SK-N-DZ (cell line): ENCODE data around the gene NOXA1.
A peak's percentile ranks its signal among the peaks of the same experiment; 100 is the strongest.

Experiments used
- DNase-seq: peaks from one replicate; pipeline ENCODE4 v3.0.0-alpha.2; 2015; ENCODE audit warnings: low spot score

Gene NOXA1

DNA sequence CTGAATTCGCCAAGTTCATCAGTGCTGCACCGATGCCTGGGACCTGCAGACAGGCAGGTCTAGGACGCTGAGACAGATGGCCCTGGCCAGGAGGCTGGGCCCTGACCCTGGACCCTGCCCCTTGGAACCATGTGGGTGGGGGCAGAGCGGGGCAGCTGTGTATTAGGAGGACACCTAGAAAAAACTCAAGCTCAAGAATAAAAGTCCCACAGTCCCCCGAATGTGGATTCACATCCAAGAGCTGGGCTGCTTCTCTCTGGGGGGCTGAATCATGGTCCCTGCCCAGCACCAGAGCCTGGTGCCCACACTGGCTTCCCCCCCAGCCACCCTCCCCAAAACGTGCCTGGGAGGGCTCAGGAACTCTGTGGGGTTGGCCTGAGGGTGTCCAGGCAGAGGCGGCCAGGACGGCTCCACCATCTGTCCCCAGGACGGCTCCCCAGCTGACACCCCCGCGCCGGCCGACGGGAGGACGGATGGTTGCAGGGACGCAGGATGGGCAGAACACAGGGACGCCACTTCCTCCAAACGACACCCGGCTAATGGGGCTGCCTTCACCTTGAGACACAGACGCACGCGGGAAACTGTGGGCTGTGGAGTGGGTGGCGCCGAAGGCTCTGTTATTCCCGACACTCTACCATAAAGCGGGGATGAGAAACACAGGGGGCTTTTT is 35.2 kb upstream of the NOXA1 start:
- no peak for DNase-seq

- DNase-seq = peak; percentile 57
Measured at GRCh38 chr9:137388589-137389427, 34.4 kb upstream of the NOXA1 start.

- no peak for DNase-seq
Measured at GRCh38 chr9:137389428-137389746, 33.8 kb upstream of the NOXA1 start.

DNA sequence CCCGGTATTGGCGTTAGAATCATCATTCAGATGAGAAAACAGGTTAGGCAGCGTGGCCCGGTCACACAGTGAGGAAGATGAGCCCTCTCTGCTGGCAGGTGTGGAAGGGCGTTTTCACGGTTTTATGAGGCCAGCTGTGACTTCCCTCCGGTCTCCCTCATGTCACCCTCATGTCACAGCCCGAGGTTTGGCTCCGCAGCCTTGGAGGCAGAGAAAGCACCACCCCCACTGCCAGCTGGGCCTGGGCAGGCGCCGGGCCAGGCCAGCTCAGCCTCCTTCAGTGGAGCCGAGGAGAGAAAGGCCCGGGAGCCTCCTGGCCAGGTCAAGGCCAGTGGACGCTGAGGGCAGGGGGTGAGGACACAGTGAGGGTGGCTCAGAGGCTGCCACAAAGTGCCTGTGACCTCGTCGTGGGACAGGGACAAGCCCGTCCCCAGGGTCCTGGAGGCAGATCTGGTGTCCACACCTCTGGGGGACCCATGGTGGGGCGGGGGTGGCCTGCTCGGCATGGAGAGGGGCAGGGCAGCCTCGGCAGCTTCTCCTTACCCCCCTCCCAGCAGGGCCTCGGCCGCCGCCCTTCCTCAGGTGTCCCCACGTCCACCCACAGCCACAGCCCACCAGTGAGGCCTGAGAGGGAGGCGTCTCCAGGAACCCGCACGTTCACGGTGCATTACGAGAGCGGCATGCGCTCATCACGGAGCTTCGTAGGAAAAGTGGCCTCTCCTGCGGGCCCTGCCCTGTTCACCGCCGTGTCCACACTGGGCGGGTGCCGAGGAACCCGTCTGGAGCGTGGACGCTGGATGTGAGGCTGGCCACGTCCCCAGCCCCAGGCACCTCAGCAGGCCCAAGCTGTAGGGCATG is 32.4 kb upstream of the NOXA1 start:
- no peak for DNase-seq

DNA sequence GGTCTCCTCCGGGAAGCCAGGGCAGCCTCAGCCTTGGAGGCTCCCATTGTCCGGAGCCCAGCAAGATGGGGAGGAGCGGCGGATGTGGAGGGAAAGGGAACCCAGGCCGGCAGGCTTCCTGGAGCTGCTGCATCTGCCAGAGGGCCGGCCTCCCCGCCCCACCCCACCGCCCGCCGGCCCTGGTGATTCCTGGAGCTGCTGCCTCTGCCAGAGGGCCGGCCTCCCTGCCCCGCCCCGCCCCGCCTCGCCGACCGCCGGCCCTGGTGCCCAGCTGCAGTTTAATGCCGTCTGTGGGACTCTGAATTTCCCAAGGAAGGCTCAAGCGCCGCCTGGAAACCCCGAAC is 31.8 kb upstream of the NOXA1 start:
- no peak for DNase-seq

DNA sequence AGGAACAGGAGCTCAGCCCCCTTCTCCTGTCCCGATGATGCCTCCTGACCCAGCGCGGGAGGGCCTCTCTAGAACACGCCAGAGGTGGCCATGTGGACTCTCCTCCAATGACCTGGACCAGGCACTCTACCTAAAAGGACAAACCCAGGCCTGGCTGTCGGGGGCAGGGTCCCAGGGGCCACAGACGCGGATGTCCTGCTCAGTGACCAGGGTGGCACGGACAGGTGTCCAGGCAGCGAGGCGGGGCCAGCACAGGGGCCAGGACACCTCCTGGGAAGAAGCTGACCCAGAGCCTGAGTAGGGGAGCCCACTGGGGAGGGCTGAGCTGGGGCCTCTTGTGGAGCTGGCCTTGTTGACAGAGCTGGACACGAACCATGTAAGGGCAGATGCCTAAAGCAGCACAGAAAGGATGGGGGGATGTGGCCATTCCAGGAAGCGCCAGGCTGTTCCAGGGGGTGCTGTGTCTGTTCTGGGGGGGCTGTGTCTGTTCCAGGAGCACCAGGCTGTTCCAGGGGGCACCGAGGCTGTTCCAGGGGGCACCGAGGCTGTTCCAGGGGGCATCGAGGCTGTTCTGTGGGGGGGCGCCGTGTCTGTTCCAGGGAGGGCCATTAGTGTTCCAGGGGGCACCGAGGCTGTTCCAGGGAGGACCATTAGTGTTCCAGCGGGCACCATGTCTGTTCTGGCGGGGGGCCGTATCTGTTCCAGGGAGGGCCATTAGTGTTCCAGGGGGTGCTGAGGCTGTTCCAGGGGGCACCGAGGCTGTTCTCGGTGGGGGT is 30.8 kb upstream of the NOXA1 start:
- no peak for DNase-seq

DNA sequence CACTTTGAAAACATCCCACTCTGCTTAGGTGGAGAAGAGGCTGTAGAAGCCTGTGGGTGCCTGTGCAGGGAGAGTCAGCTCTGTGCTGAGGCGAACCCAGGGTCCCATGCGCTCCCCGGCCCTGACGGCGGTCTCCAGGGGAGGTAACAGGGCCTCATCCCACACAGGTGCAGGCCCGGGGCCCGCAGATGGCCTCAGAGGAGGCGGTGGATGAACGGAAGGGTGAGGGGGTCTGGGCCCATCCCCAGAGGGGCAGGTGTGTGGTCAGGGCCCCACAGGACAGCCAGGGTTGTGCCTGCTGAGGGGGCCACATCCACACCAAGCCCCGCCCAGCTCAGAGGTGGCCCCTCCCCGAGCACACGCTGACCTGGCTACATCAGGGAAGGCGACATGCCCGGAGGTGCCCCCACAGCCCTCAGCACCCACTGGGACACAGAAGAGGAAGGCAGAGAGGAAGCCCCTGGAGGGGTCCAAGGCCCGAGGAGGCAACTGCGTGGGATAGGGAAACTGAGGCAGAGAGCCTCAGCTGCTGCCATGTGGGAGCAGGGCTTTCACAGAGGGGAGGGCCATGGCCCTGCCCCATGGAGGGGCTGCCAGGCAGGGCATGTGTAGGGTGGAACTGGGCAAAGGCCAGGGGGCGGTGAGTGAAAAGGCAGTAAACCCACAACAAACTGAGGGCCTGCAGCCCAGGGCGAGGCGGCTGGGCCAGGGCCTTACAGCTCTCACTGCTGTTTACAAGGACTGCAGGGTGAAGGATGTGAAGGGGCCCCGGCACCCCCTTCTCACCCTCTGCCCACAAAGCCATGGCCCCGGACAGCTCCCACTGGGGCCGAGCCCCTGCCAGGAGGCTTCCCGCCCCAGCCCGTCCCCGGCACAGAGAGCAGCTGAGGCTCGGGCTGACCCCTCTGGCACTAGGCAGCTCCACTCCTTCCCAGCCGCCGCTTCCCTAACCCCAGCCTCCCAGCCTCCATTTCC is 29.7 kb upstream of the NOXA1 start:
- DNase-seq = no peak

GRCh38 chr9:137394866-137395665 is 28.1 kb upstream of the NOXA1 start:
- no peak for DNase-seq

- no peak for DNase-seq
Measured at GRCh38 chr9:137395666-137396010, 27.6 kb upstream of the NOXA1 start.

GRCh38 chr9:137396227-137396626 is 27.0 kb upstream of the NOXA1 start:
- no peak for DNase-seq

GRCh38 chr9:137396634-137397367 is 26.4 kb upstream of the NOXA1 start:
- no peak for DNase-seq

DNA sequence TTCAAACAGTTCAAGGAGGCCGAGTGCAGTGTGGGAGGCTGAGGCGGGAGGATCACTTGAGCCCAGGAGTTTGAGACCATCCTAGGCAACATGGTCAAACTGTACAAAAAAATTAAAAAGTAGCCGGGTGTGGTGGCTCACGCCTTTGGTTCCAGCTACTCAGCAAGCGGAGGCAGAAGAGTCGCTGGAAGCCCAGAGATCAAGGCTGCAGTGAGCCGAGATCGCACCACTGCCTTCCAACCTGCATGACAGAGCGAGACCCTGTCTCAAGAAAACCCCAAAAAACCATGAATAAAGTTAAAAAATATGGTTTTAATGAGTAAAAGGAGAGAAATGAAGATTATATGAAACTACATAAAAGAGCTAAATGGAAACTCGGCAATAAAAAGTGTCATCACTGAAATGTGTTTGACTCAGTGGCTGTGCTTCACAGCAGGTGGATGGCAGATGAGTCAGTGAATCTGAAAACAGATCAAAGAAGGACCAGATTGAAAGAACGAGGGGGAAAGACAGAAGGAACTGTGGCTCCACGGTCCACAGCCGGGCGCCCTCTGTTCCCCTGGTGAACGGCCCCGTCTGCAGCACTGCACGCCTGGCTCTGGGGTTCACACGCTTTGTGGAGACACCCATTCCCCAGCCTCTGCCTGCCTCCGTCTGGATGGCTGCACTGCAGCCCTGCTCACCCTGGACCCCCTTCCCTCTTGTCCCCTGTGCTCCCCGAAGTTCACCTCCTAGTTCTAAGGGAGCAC is 25.3 kb upstream of the NOXA1 start:
- DNase-seq = no peak

- no peak for DNase-seq
Measured at GRCh38 chr9:137398561-137399468, 24.4 kb upstream of the NOXA1 start.

DNA sequence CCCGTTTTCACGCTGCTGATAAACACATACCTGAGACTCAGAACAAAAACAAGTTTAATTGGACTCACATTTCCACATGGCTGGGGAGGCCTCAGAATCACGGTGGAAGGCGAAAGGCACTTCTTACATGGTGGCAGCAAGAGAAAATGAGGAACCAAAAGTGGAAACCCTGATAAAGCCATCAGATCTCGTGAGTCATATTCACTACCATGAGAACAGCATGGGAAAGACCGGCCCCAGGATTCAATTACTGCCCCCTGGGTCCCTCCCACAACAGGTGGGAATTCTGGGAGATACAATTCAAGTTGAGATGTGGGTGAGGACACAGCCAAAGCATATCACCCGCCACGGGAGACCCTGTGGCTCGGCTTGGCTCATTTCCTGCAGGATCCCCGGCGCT is 20.4 kb upstream of the NOXA1 start:
- DNase-seq = no peak

DNA sequence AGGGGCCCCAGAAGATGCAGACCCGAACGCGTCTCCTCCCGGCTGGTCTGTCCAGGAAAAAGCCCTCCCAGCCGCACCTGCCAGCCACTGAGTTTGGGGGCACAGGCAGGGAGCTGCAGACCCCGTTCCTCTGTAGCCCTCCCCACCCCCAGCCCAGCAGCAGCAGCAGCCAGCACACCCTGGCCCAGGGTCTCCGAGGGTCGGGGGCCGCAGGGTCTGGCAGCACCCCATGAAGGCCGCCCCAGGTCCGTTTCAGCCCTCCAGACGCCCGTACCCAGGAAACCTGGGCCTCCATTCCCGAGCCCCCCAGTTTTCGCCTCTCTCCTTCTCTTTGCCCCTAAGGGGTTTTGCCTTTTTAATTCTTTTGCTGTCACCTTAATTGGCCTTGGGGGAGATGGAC is 19.9 kb upstream of the NOXA1 start:
- no peak for DNase-seq

GRCh38 chr9:137404961-137405567 is 18.1 kb upstream of the NOXA1 start:
- DNase-seq = no peak

DNA sequence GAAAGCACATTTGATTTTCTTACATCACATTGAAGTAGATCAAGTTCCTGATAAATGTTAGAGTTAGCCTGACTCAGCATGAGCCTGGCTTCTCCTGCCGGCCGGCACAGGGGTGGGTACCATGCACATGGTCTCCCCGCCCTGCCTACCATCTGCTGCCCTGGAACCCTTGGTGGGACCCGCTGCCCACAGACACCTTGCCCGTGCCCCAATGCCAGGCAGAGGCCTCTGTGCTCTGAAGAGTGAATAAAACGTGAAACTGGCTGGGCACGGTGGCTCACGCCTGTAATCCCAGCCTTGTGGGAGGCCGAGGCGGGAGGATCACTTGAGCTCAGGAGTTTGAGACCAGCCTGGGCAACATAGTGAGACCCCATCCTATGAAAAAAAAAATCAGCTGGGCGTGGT is 17.5 kb upstream of the NOXA1 start:
- no peak for DNase-seq
